Breast epithelium (tissue), 3 donors: ENCODE measurements around the gene RNF138.

ENCODE experiments used
- CTCF ChIP-seq, 3 donors: fragments of 450-650 bp; IDR thresholded peaks; one replicate each; pipeline ENCODE4 v1.5.1; 2016 to 2017; ENCODE audit warnings: antibody characterized with exemption in 3 of 3, mild to moderate bottlenecking in 3 of 3, moderate library complexity in 3 of 3
- POLR2A ChIP-seq: fragments of 450-650 bp; IDR thresholded peaks from one replicate; pipeline ENCODE4 v1.6.1; 2016; ENCODE audit warnings: antibody characterized with exemption, mild to moderate bottlenecking, moderate library complexity
- POLR2AphosphoS5 ChIP-seq, 3 donors: sonication (generic); formaldehyde crosslinking; IDR thresholded peaks; one replicate each; pipeline ENCODE4 v1.6.1; 2017; ENCODE audit warnings: antibody characterized with exemption in 3 of 3

DNA sequence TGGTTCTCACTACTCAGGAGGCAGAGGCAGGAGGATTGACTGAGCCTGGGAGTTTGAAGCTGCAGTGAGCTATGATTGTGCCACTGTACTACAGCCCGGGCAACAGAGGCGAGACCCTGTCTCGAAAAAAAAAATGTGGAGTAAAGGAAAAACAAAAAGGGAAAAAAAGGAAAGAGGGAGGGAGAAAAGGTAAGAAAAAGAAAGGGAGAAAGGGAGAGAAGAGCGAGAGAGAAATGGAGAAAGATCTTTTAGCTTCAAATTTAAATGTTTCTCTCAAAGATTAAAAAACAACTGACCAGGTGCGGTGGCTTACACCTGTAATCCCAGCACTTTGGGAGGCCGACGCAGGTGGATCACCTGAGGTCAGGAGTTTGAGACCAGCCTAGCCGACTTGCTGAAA lies 7.9 kb upstream of the RNF138 start:
- no peak for TF ChIP-seq CTCF (IDR thresholded peaks at IDR 0.05)
- no peak for TF ChIP-seq POLR2A
- no peak for TF ChIP-seq POLR2AphosphoS5 (IDR thresholded peaks at IDR 0.05)
